ENCODE measurements around the gene MAN1A1. TPM values are rescaled to one million over a fixed set of nuclear protein-coding genes. Genes with fewer than 3 reads are reported as not detected.

MAN1A1 gene
- total and polyA plus RNA-seq, 4 donors, result 11.7 to 60.4 (median 33.7) TPM

DNA sequence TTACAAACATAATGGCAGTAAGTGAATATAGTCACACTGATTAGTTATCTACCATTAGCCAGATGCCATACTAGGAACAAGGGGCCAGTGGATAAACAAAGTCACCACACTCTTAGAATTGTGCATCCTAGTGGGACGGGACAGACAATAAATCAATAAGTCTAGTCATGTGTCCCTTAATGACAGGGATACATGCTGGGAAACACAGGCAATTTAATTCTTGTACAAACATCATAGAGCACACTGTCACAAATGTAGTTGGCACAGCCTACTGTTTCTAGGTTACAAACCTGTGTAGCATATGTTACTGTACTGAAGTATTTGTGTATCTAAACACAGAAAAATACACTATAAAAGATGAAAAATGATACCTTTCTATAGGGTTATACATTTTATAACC is 148.1 kb downstream of the MAN1A1 start:
- peak in 1 of 6 donors; percentile 37 for DNase-seq (ENCODE audit: low read depth in 4 of 6, low spot score in 6 of 6)
- peaks cover 3% of the 10 kb centered on the region for H3K36me3 ChIP-seq (ENCODE audit: control insufficient read depth, insufficient read depth, low read length)
- no peaks in the 10 kb centered on the region for H3K27me3 ChIP-seq (ENCODE audit: control insufficient read depth, insufficient read depth, low read length)
- H3K9me3 ChIP-seq (ENCODE audit: control insufficient read depth, insufficient read depth, low read length), result no peaks in the 10 kb centered on the region
- no peak overlapping the region for H3K4me3 ChIP-seq (ENCODE audit: low read depth, low read length)
- H3K4me1 ChIP-seq (ENCODE audit: control insufficient read depth, insufficient read depth, low read length), result no peaks in the 10 kb centered on the region
- no CpG with 5 or more reads among the region's 1 CpG for WGBS (ENCODE audit: insufficient coverage)
- no peak overlapping the region for H3K27ac ChIP-seq (ENCODE audit: low read depth, low read length)

DNA sequence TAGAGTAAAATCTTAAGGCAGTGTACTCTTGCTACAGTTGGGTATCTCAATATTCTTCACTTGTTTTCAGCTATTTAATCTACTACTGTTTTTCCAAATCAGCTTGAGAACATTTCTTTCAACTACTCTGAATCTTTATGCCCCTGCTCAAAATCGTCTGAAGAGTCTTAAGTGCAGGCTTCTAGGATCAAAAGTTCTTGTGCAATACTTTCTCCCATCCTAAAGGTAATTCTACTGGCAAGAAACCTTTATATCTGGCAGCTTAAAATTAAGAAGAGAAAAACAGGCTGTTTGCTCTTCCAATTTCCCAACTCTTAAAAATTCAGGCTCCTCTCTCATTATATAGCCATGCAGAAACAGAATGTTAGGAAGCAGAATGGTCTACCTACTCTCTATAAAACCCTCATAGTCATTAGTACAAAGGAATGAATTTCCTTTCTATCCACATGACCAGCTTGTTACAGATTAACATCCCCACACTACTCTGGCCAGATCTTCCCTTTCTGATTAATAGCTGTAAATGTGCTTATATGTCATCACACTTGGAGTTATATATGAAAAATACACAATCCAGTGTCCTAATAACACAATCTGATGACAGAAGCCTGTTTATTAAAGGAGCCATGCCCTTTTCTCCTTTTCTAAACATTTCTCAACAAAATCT is 148.9 kb downstream of the MAN1A1 start:
- DNase-seq (ENCODE audit: low read depth in 4 of 6, low spot score in 6 of 6), result no peak
- H3K36me3 ChIP-seq (ENCODE audit: control insufficient read depth, insufficient read depth, low read length), result peaks cover 3% of the 10 kb centered on the region
- H3K4me1 ChIP-seq (ENCODE audit: control insufficient read depth, insufficient read depth, low read length), result no peaks in the 10 kb centered on the region
- 67% methylated on average over 1 of the region's 1 CpG for WGBS (ENCODE audit: insufficient coverage)
- no peak overlapping the region for H3K4me3 ChIP-seq (ENCODE audit: low read depth, low read length)
- H3K27ac ChIP-seq (ENCODE audit: low read depth, low read length), result no peak overlapping the region
- no peaks in the 10 kb centered on the region for H3K27me3 ChIP-seq (ENCODE audit: control insufficient read depth, insufficient read depth, low read length)
- H3K9me3 ChIP-seq (ENCODE audit: control insufficient read depth, insufficient read depth, low read length), result no peaks in the 10 kb centered on the region

DNA sequence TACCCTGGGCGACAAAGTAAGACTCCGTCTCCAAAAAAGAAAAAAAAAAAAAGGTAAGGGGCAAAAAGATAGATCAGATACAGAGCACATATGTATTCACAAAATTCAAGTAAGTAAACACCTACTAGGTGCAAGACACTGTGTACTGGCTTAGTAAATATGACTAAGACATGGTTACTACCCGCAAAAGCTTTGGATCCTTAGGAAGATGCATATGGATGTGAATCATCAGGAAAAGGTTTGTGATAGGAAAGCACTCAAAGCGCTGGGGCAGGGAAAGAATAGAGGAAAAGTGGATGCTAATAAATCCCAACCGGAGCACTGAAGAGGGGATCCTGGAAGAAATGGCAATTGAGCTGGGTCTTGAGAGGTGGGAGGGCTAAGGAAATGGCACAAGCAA is 152.3 kb downstream of the MAN1A1 start:
- WGBS (ENCODE audit: insufficient coverage), result 81% methylated on average over 3 of the region's 5 CpGs
- Histone ChIP-seq H3K9me3 (ENCODE audit: control insufficient read depth, insufficient read depth, low read length) (no peaks in the 10 kb centered on the region), H3K27ac (ENCODE audit: low read depth, low read length) (no peak overlapping the region), H3K4me1 (ENCODE audit: control insufficient read depth, insufficient read depth, low read length) (no peaks in the 10 kb centered on the region), H3K27me3 (ENCODE audit: control insufficient read depth, insufficient read depth, low read length) (no peaks in the 10 kb centered on the region), H3K36me3 (ENCODE audit: control insufficient read depth, insufficient read depth, low read length) (no peaks in the 10 kb centered on the region), H3K4me3 (ENCODE audit: low read depth, low read length) (no peak overlapping the region)
- DNase-seq (ENCODE audit: low read depth in 4 of 6, low spot score in 6 of 6), result no peak

DNA sequence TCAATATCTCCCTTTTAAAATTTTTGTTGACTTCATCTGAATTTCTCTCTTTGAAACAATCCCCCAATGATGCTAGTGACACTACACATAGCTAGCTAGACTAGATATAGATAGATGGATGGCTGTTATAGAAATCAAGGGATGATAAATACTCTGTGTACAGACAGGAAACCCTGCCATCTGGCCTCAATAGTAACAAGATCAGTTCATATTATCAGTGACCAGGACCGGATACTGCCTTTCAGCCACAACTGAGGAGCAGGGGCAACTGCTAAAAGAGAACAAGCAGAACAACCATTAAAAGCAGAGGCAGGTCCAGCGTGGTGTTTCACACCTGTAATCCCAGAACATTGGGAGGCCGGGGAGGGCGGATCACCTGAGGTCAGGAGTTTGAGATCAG is 152.8 kb downstream of the MAN1A1 start:
- no peaks in the 10 kb centered on the region for H3K9me3 ChIP-seq (ENCODE audit: control insufficient read depth, insufficient read depth, low read length)
- WGBS (ENCODE audit: insufficient coverage), result 74% methylated on average over 4 of the region's 4 CpGs
- no peak overlapping the region for H3K27ac ChIP-seq (ENCODE audit: low read depth, low read length)

DNA sequence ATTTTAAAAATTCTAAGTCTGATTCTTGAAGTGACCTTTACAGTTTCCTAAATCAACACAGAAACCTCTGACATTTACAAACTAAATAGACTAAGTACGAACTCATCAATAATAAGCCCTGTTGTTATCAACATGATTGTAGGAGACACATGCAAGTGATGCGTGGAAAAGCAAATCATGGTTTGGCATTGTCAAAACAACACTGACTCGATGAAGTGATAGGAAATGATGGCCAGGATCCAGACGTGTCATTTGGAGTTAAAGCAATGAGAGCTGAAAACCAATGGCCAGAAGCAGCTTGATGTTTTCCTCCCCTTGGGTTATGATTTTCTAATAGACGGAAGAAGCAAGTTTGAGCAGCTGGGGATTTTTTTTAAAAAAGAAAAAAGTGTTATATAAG is 153.7 kb downstream of the MAN1A1 start:
- WGBS (ENCODE audit: insufficient coverage), result 83% methylated on average over 3 of the region's 5 CpGs

More for the DNA sequence above, 152.8 kb downstream of the MAN1A1 start:
- no peaks in the 10 kb centered on the region for H3K27me3 ChIP-seq (ENCODE audit: control insufficient read depth, insufficient read depth, low read length)
- no peaks in the 10 kb centered on the region for H3K4me1 ChIP-seq (ENCODE audit: control insufficient read depth, insufficient read depth, low read length)
- no peak overlapping the region for H3K4me3 ChIP-seq (ENCODE audit: low read depth, low read length)
- no peaks in the 10 kb centered on the region for H3K36me3 ChIP-seq (ENCODE audit: control insufficient read depth, insufficient read depth, low read length)
- no peak for DNase-seq (ENCODE audit: low read depth in 4 of 6, low spot score in 6 of 6)

DNA sequence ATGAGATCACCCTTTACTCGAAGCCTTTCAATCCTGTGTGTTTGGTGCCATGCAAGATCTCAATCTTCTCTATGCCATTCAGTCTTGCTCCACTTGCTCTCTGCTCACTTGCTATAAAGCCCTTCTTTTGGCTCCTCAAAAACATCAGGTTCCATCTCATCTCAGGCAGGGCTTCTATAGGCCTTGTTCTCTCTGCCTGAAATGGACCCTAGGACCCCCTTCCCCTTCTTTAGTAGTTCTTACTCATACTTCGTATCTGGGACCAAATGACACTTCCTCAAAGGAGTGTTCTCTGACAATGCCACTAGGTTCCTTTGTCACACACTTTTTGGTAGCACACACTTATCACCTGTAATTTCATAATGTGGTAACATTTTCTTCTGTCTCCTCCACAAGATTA is 154.4 kb downstream of the MAN1A1 start:
- no peak overlapping the region for H3K4me3 ChIP-seq (ENCODE audit: low read depth, low read length)
- H3K36me3 ChIP-seq (ENCODE audit: control insufficient read depth, insufficient read depth, low read length), result no peaks in the 10 kb centered on the region
- H3K9me3 ChIP-seq (ENCODE audit: control insufficient read depth, insufficient read depth, low read length), result no peaks in the 10 kb centered on the region
- H3K27ac ChIP-seq (ENCODE audit: low read depth, low read length), result no peak overlapping the region
- H3K4me1 ChIP-seq (ENCODE audit: control insufficient read depth, insufficient read depth, low read length), result no peaks in the 10 kb centered on the region
- DNase-seq (ENCODE audit: low read depth in 4 of 6, low spot score in 6 of 6), result no peak
- no peaks in the 10 kb centered on the region for H3K27me3 ChIP-seq (ENCODE audit: control insufficient read depth, insufficient read depth, low read length)
- WGBS (ENCODE audit: insufficient coverage), result 100% methylated on average over 1 of the region's 2 CpGs

More for the DNA sequence above, 153.7 kb downstream of the MAN1A1 start:
- Histone ChIP-seq H3K4me1 (ENCODE audit: control insufficient read depth, insufficient read depth, low read length) (no peaks in the 10 kb centered on the region), H3K27me3 (ENCODE audit: control insufficient read depth, insufficient read depth, low read length) (no peaks in the 10 kb centered on the region), H3K27ac (ENCODE audit: low read depth, low read length) (no peak overlapping the region), H3K4me3 (ENCODE audit: low read depth, low read length) (no peak overlapping the region), H3K36me3 (ENCODE audit: control insufficient read depth, insufficient read depth, low read length) (no peaks in the 10 kb centered on the region), H3K9me3 (ENCODE audit: control insufficient read depth, insufficient read depth, low read length) (no peaks in the 10 kb centered on the region)
- peak in 1 of 6 donors; percentile 65 for DNase-seq (ENCODE audit: low read depth in 4 of 6, low spot score in 6 of 6)

DNA sequence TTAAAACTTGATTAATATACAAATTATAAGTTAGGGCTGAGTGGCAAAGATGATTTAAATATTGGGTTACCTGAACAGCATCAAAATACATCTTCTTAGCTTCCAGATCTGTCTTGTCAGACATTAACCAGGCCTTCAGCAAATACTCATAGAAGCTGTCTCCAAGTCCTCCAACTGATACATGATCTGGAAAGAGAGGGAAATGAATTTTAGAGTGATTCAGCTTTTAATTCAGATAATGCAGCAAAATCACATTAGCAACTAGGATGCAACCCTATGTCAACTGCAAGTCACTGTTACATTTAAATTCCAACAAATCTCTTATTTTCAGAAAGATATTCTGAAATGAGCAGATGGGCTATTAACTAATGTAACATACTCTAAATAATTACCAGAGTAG is 155.9 kb downstream of the MAN1A1 start:
- Histone ChIP-seq H3K4me3 (ENCODE audit: low read depth, low read length) (no peak overlapping the region), H3K27me3 (ENCODE audit: control insufficient read depth, insufficient read depth, low read length) (no peaks in the 10 kb centered on the region), H3K27ac (ENCODE audit: low read depth, low read length) (no peak overlapping the region), H3K36me3 (ENCODE audit: control insufficient read depth, insufficient read depth, low read length) (no peaks in the 10 kb centered on the region), H3K9me3 (ENCODE audit: control insufficient read depth, insufficient read depth, low read length) (no peaks in the 10 kb centered on the region), H3K4me1 (ENCODE audit: control insufficient read depth, insufficient read depth, low read length) (no peaks in the 10 kb centered on the region)
- no peak for DNase-seq (ENCODE audit: low read depth in 4 of 6, low spot score in 6 of 6)

DNA sequence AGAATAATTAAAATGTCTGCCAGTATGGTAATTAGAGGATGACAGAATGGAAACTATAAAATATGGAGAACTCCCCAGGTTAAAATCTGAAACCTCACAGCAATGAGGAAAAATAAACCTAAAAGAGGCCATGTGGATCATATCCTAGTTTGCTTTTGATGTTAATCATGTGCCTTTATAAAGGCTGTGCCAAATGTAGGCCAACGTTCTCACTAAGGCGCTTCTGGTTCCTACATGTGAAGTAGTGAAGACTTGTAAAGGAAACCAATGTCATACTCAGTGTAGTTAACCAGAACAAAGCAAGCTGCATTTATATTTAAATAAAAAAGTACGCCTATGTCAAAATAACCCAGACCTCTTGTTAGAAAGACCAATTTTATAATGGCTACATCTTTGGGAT is 157.4 kb downstream of the MAN1A1 start:
- Histone ChIP-seq H3K4me3 (ENCODE audit: low read depth, low read length) (no peak overlapping the region), H3K9me3 (ENCODE audit: control insufficient read depth, insufficient read depth, low read length) (no peaks in the 10 kb centered on the region), H3K27me3 (ENCODE audit: control insufficient read depth, insufficient read depth, low read length) (no peaks in the 10 kb centered on the region), H3K27ac (ENCODE audit: low read depth, low read length) (no peak overlapping the region), H3K36me3 (ENCODE audit: control insufficient read depth, insufficient read depth, low read length) (no peaks in the 10 kb centered on the region), H3K4me1 (ENCODE audit: control insufficient read depth, insufficient read depth, low read length) (no peaks in the 10 kb centered on the region)
- DNase-seq (ENCODE audit: low read depth in 4 of 6, low spot score in 6 of 6), result no peak
- WGBS (ENCODE audit: insufficient coverage), result 100% methylated on average over 1 of the region's 3 CpGs

DNA sequence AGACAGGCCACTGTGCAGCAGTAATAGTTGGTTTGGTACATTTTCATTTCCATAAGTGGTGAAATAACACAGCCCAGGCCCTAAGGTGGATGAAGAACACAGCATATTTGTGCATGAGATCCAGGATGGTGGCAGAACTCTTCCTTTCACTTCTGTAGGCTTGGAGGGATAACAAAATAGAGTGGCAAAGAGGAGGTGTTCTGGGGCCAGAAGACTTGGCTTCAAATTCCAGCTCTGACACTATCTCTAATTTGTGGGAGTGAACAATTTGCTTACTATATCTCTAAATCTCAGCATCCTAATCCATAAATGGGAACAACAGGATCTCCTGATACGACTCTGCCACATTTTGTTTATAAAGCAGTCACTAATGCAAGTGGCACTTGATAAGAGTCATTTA is 159.4 kb downstream of the MAN1A1 start:
- no peak for DNase-seq (ENCODE audit: low read depth in 4 of 6, low spot score in 6 of 6)
- no peaks in the 10 kb centered on the region for H3K27me3 ChIP-seq (ENCODE audit: control insufficient read depth, insufficient read depth, low read length)
- H3K4me1 ChIP-seq (ENCODE audit: control insufficient read depth, insufficient read depth, low read length), result no peaks in the 10 kb centered on the region
- WGBS (ENCODE audit: insufficient coverage), result no CpG with 5 or more reads among the region's 1 CpG
- no peak overlapping the region for H3K4me3 ChIP-seq (ENCODE audit: low read depth, low read length)
- H3K27ac ChIP-seq (ENCODE audit: low read depth, low read length), result no peak overlapping the region
- no peaks in the 10 kb centered on the region for H3K36me3 ChIP-seq (ENCODE audit: control insufficient read depth, insufficient read depth, low read length)
- H3K9me3 ChIP-seq (ENCODE audit: control insufficient read depth, insufficient read depth, low read length), result no peaks in the 10 kb centered on the region

DNA sequence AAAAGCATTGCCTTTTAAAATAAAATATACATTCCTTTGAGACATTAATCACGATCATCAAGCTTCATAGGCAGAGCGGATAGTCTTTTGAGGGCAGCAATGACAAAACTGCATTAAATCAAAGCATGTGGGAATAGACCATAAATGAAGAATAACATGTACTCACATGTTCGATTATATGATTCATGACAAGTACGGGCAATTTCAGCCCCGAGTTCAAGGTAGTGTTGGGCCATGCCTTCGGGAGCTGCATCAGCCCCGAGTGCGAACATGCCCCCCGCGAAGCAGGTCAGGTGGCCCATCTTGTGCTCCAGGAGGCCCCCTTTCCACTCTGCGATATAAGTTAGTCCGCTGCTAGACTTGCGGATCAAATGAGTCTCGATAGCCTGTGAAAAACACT is 160.1 kb downstream of the MAN1A1 start:
- Histone ChIP-seq H3K4me3 (ENCODE audit: low read depth, low read length) (no peak overlapping the region), H3K27me3 (ENCODE audit: control insufficient read depth, insufficient read depth, low read length) (no peaks in the 10 kb centered on the region), H3K27ac (ENCODE audit: low read depth, low read length) (no peak overlapping the region), H3K9me3 (ENCODE audit: control insufficient read depth, insufficient read depth, low read length) (no peaks in the 10 kb centered on the region), H3K4me1 (ENCODE audit: control insufficient read depth, insufficient read depth, low read length) (no peaks in the 10 kb centered on the region), H3K36me3 (ENCODE audit: control insufficient read depth, insufficient read depth, low read length) (no peaks in the 10 kb centered on the region)
- no peak for DNase-seq (ENCODE audit: low read depth in 4 of 6, low spot score in 6 of 6)
- 90% methylated on average over 9 of the region's 14 CpGs for WGBS (ENCODE audit: insufficient coverage)

All from spinal cord (tissue), 10 donors.